ENCODE measurements around the gene SCGB1A1. TPM values are rescaled to one million over a fixed set of nuclear protein-coding genes. Genes with fewer than 3 reads are reported as not detected.
A peak's percentile ranks its signal among the peaks of the same experiment; 100 is the strongest.
"Not testable (repeated sequence)": the region's sequence is repeated elsewhere in the genome, so short reads cannot be mapped to it uniquely, and the experiment has no call there.

The SCGB1A1 gene, protein sequence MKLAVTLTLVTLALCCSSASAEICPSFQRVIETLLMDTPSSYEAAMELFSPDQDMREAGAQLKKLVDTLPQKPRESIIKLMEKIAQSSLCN
- total RNA-seq: 1.5 TPM
- 27.2 TPM for polyA plus RNA-seq
- long read RNA-seq, donor 1: 0 reads
- long read RNA-seq, donor 2: 0 reads
- long read RNA-seq, donor 3: 0 reads
- long read RNA-seq, donor 4: 0 reads
- long read RNA-seq, donor 5, partial matches to known transcripts: 0 of 1 reads
- long read RNA-seq, donor 5, other reads (novel, unspliced or antisense): 0 of 1 reads
- long read RNA-seq, donor 6: 0 reads
- long read RNA-seq, donor 7: 0 reads
- long read RNA-seq, donor 8: 0 reads
- long read RNA-seq, donor 9: 0 reads
- long read RNA-seq, donor 10: 0 reads

DNA sequence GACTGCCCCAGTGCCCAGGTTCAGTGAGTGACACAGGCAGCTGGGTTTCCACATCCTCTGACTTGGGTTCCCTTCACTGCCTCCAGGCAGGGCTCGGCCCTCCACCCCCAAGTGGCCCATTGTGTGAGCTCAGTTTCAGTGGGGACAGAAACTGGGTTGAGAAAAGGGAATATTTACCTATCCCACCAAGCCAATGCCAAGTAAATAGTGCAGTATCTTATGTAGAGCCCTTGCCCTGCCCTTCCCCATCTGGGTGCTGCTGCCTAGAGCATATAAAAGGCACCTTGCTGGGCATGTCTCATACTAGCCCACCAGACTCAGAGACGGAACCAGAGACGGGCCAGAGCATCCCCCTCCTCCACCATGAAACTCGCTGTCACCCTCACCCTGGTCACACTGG lies at the start of gene SCGB1A1:
TSS of gene SCGB1A1 (plus strand) at position 301 of the 400 bp plus-strand sequence. CDS start at position 364, 63 bp downstream.
- H3K9me3 ChIP-seq (ENCODE audit: control insufficient read depth in 2 of 2, insufficient read depth in 1 of 2, low read length in 1 of 2): no peaks in the 10 kb centered on the region
- no peaks in the 10 kb centered on the region for H3K36me3 ChIP-seq (ENCODE audit: control insufficient read depth in 2 of 2, insufficient read depth in 2 of 2, low read length in 1 of 2)
- H3K4me1 ChIP-seq (ENCODE audit: control insufficient read depth in 2 of 2, insufficient read depth in 2 of 2, low read length in 2 of 2): no peaks in the 10 kb centered on the region
- no peak within 1 kb of the TSS for H3K4me3 ChIP-seq (ENCODE audit: low read length in 2 of 2)
- H3K27ac ChIP-seq (ENCODE audit: low read depth in 1 of 2, low read length in 1 of 2): no peak within 1 kb of the TSS
- peaks cover 0 to 3% of the 10 kb centered on the region in 2 donors for H3K27me3 ChIP-seq (ENCODE audit: control insufficient read depth in 2 of 2, insufficient read depth in 1 of 2, low read length in 1 of 2)
- WGBS: 94% methylated on average over 4 of the region's 4 CpGs
- no peak for DNase-seq (ENCODE audit: low read depth in 6 of 9, low spot score in 9 of 9)

DNA sequence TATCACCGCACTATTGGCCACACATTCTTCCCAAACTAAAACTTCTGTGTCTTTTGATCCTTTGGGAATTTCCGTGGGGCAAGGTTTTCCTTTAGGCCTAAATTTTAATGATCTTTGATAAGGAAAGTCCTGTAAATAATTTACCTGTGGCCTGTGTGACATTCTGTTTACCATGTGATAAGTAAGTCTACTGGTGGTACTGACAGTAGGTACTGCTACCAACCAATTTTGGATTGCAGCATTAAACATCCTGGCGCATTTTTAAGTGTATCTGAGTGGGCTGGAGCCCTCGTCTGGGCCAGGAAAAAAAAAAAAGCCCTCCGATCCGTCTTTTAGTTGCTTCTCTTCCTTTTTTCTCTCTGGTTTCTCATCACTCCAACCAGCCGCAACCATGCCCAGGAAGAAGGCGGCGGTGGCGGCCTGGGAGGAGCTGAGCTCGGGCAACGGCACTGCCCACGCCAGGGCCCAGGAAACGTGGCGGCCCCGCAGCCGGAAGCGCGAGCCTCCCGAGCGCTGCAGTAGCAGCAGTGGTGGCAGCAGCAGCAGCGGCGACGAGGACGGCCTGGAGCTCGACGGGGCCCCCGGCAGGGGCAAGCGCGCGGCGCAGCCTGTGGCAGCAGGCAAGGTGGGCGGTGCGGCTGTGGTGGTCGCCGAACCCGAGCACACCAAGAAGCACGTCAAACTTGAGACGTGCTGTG lies 47.9 kb upstream of the SCGB1A1 start:
- Histone ChIP-seq H3K27me3 (ENCODE audit: control insufficient read depth in 2 of 2, insufficient read depth in 1 of 2, low read length in 1 of 2) (no peaks in the 10 kb centered on the region), H3K4me1 (ENCODE audit: control insufficient read depth in 2 of 2, insufficient read depth in 2 of 2, low read length in 2 of 2) (no peaks in the 10 kb centered on the region), H3K9me3 (ENCODE audit: control insufficient read depth in 2 of 2, insufficient read depth in 1 of 2, low read length in 1 of 2) (no peaks in the 10 kb centered on the region), H3K4me3 (ENCODE audit: low read length in 2 of 2) (peak overlapping the region in 1 of 2 donors; percentile 7), H3K27ac (ENCODE audit: low read depth in 1 of 2, low read length in 1 of 2) (peak overlapping the region; percentile 32 to 83), H3K36me3 (ENCODE audit: control insufficient read depth in 2 of 2, insufficient read depth in 2 of 2, low read length in 1 of 2) (no peaks in the 10 kb centered on the region)
- DNase-seq (ENCODE audit: low read depth in 6 of 9, low spot score in 9 of 9): peak in 3 of 9 donors; percentile 21 to 57 (median 31)
- 68% methylated on average over 39 of the region's 39 CpGs for WGBS

DNA sequence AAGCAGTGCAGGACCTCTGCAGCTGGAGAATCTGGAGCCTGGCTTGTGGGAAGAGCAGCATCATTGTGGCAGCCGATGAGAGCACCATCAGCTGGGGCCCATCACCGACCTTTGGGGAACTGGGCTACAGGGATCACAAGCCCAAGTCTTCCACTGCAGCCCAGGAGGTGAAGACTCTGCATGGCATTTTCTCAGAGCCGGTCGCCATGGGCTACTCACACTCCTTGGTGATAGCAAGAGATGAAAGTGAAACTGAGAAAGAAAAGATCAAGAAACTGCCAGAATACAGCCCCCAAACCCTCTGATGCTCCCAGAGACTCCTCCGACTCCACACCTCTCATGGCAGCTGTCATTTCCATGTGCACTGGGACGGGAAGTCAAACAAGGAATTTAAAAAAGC lies 46.0 kb upstream of the SCGB1A1 start:
- H3K36me3 ChIP-seq (ENCODE audit: control insufficient read depth in 2 of 2, insufficient read depth in 2 of 2, low read length in 1 of 2): no peaks in the 10 kb centered on the region
- no peak for DNase-seq (ENCODE audit: low read depth in 6 of 9, low spot score in 9 of 9)
- H3K27ac ChIP-seq (ENCODE audit: low read depth in 1 of 2, low read length in 1 of 2): no peak overlapping the region
- 89% methylated on average over 6 of the region's 6 CpGs for WGBS
- H3K27me3 ChIP-seq (ENCODE audit: control insufficient read depth in 2 of 2, insufficient read depth in 1 of 2, low read length in 1 of 2): no peaks in the 10 kb centered on the region
- H3K4me3 ChIP-seq (ENCODE audit: low read length in 2 of 2): no peak overlapping the region
- H3K4me1 ChIP-seq (ENCODE audit: control insufficient read depth in 2 of 2, insufficient read depth in 2 of 2, low read length in 2 of 2): no peaks in the 10 kb centered on the region
- H3K9me3 ChIP-seq (ENCODE audit: control insufficient read depth in 2 of 2, insufficient read depth in 1 of 2, low read length in 1 of 2): no peaks in the 10 kb centered on the region

DNA sequence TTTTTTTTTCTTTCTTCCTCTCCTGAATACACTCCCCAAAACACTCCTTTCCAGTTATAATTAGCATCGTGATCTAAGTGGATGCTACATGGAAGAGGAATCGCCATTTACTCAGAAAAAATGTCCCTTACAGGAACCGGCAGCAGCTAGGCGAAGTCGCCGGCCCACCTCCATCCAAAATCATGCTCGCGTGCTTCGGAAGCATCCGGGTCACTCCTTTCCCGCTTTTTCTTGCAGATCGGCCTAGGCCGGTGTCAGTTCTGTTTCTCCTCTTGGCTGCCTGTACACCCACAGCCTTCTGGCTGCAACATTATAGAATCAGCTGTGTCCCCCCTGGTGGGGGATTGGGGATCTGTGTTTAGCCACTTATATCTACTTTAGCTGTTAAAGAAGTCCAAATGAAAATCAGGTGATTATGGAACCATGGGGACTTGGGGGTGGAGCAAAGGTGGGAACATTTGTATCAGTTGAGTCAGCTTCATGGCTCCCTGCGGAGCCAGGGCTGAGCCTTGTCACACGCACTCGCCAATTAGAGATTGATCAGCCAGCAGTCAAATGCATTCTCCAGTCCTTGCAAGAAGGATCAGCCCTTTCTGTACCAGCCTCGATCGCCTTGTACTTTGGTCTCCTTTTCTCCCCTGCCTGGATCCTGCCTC lies 45.2 kb upstream of the SCGB1A1 start:
- Histone ChIP-seq H3K36me3 (ENCODE audit: control insufficient read depth in 2 of 2, insufficient read depth in 2 of 2, low read length in 1 of 2) (no peaks in the 10 kb centered on the region), H3K27me3 (ENCODE audit: control insufficient read depth in 2 of 2, insufficient read depth in 1 of 2, low read length in 1 of 2) (no peaks in the 10 kb centered on the region), H3K9me3 (ENCODE audit: control insufficient read depth in 2 of 2, insufficient read depth in 1 of 2, low read length in 1 of 2) (no peaks in the 10 kb centered on the region), H3K4me1 (ENCODE audit: control insufficient read depth in 2 of 2, insufficient read depth in 2 of 2, low read length in 2 of 2) (no peaks in the 10 kb centered on the region), H3K27ac (ENCODE audit: low read depth in 1 of 2, low read length in 1 of 2) (no peak overlapping the region), H3K4me3 (ENCODE audit: low read length in 2 of 2) (no peak overlapping the region)
- no peak for DNase-seq (ENCODE audit: low read depth in 6 of 9, low spot score in 9 of 9)
- WGBS: 97% methylated on average over 18 of the region's 18 CpGs

DNA sequence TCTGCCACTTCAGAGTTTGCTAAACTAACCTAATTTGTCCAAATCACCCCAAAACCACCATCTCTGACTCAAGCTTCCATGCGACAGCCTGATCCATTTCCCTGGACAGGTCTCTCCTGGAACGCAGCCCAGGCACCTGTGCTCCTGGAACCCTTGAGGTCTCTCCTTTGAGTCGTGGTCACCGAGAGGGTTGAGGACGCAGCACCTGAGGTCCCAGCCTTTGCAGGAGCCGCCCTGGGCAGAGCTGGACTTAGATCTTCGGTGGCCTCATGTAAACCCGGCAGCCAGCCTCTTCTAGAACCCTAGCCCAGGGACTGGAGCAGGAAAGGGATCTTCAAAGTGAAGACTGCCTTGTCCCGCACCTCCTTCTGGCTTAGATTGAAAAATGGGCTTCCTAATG lies 44.0 kb upstream of the SCGB1A1 start:
- no peaks in the 10 kb centered on the region for H3K4me1 ChIP-seq (ENCODE audit: control insufficient read depth in 2 of 2, insufficient read depth in 2 of 2, low read length in 2 of 2)
- no peaks in the 10 kb centered on the region for H3K36me3 ChIP-seq (ENCODE audit: control insufficient read depth in 2 of 2, insufficient read depth in 2 of 2, low read length in 1 of 2)
- WGBS: 96% methylated on average over 9 of the region's 9 CpGs
- no peak for DNase-seq (ENCODE audit: low read depth in 6 of 9, low spot score in 9 of 9)
- H3K27ac ChIP-seq (ENCODE audit: low read depth in 1 of 2, low read length in 1 of 2): no peak overlapping the region
- H3K9me3 ChIP-seq (ENCODE audit: control insufficient read depth in 2 of 2, insufficient read depth in 1 of 2, low read length in 1 of 2): no peaks in the 10 kb centered on the region
- H3K4me3 ChIP-seq (ENCODE audit: low read length in 2 of 2): no peak overlapping the region
- no peaks in the 10 kb centered on the region for H3K27me3 ChIP-seq (ENCODE audit: control insufficient read depth in 2 of 2, insufficient read depth in 1 of 2, low read length in 1 of 2)

DNA sequence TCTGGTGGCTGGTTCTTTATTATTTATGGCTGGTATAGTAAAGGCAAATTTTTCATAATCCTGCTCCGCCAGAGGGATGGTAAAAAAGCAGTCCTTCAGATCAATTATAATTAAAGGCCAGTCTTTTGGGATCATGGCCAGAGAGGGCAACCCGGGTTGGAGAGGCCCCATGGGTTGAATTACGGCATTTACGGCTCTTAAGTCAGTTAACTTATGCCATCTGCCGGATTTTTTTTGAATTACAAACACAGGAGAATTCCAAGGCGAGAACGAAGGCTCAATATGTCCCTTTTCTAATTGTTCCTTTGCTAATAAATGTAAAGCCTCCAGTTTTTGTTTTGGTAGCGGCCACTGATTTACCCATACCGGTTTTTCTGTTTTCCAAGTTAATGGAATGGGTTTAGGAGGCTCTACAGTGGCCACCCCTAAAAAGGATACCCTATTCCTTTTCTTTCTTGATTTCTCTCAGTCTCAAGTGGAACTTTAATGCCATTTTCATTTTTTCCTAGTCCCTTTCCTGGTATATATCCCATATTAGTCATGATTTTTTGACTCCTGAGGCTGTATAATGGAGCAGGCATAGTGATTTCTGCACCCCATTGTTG lies 40.3 kb upstream of the SCGB1A1 start:
- not testable (repeated sequence) for H3K36me3 ChIP-seq (ENCODE audit: control insufficient read depth in 2 of 2, insufficient read depth in 2 of 2, low read length in 1 of 2)
- DNase-seq (ENCODE audit: low read depth in 6 of 9, low spot score in 9 of 9): peak in 1 of 9 donors; percentile 61
- 12% methylated on average over 9 of the region's 9 CpGs for WGBS

DNA sequence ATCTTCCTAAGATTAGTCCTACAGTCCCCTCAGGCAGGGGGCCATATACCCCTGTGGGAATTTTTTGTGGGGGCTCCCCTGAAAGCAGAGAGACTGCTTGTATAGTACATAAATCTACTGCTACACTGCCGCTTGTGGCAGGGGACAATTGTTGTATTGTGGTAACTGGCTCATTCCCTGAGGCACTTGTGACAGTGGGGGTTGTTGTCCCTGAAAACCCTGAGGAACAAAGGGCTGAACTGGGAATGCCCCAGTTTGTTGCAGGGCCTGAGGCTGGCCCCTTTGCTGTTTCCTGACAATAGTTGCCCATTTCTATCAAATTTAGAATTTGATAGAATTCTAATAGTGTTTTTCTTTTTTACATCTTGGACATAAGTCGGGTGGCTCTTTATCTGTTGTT lies 39.2 kb upstream of the SCGB1A1 start:
- DNase-seq (ENCODE audit: low read depth in 6 of 9, low spot score in 9 of 9); H3K36me3 ChIP-seq (ENCODE audit: control insufficient read depth in 2 of 2, insufficient read depth in 2 of 2, low read length in 1 of 2); H3K27me3 ChIP-seq (ENCODE audit: control insufficient read depth in 2 of 2, insufficient read depth in 1 of 2, low read length in 1 of 2); H3K4me3 ChIP-seq (ENCODE audit: low read length in 2 of 2); H3K9me3 ChIP-seq (ENCODE audit: control insufficient read depth in 2 of 2, insufficient read depth in 1 of 2, low read length in 1 of 2); H3K27ac ChIP-seq (ENCODE audit: low read depth in 1 of 2, low read length in 1 of 2); H3K4me1 ChIP-seq (ENCODE audit: control insufficient read depth in 2 of 2, insufficient read depth in 2 of 2, low read length in 2 of 2): not testable (repeated sequence)
- 46% methylated on average over 2 of the region's 2 CpGs for WGBS

More for the DNA sequence above, 40.3 kb upstream of the SCGB1A1 start:
- not testable (repeated sequence) for H3K4me3 ChIP-seq (ENCODE audit: low read length in 2 of 2); H3K27ac ChIP-seq (ENCODE audit: low read depth in 1 of 2, low read length in 1 of 2); H3K9me3 ChIP-seq (ENCODE audit: control insufficient read depth in 2 of 2, insufficient read depth in 1 of 2, low read length in 1 of 2); H3K4me1 ChIP-seq (ENCODE audit: control insufficient read depth in 2 of 2, insufficient read depth in 2 of 2, low read length in 2 of 2); H3K27me3 ChIP-seq (ENCODE audit: control insufficient read depth in 2 of 2, insufficient read depth in 1 of 2, low read length in 1 of 2)

DNA sequence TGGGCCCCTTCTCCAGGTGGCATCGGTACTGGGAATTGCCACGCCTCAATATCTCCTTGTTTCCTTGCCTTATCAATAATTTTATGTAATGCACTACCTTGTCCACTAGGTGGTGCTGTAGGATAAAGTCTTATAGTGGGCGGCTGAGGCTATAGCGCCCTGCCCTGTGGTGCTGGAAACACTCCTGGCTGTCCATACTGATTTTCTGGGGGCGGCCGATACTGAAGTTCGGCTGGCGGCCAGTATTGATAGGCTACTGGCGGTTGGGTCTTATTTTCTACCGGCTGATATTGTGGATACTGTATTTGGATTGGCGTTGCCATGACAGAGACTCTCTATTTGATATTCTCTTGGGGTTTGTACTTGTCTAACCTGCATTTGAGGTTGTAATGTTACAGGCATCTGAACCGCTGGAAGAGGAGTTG lies 38.0 kb upstream of the SCGB1A1 start:
- not testable (repeated sequence) for H3K36me3 ChIP-seq (ENCODE audit: control insufficient read depth in 2 of 2, insufficient read depth in 2 of 2, low read length in 1 of 2); H3K27me3 ChIP-seq (ENCODE audit: control insufficient read depth in 2 of 2, insufficient read depth in 1 of 2, low read length in 1 of 2); H3K4me3 ChIP-seq (ENCODE audit: low read length in 2 of 2); H3K9me3 ChIP-seq (ENCODE audit: control insufficient read depth in 2 of 2, insufficient read depth in 1 of 2, low read length in 1 of 2); H3K27ac ChIP-seq (ENCODE audit: low read depth in 1 of 2, low read length in 1 of 2); H3K4me1 ChIP-seq (ENCODE audit: control insufficient read depth in 2 of 2, insufficient read depth in 2 of 2, low read length in 2 of 2)
- WGBS: 15% methylated on average over 12 of the region's 12 CpGs
- peak in 7 of 9 donors; percentile 38 to 76 (median 54) for DNase-seq (ENCODE audit: low read depth in 6 of 9, low spot score in 9 of 9)

DNA sequence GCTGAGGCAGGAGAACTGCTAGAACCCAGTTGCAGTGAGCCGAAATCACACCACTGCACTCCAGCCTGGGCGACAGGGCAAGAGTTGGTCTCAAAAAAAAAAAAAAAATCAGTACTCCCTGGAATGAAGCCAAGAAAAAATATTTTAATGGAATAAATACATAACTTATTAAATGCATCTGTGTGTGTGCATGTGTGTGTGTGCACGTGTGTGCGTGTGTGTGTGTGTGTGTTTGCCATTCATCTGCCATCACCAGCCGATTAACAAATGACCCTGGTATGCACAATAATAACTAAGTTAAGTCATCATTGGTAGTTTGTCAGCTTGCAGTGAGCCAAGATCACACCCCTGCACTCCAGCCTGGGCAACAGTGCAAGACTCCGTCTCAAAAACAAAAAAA lies 35.0 kb upstream of the SCGB1A1 start:
- no peak for DNase-seq (ENCODE audit: low read depth in 6 of 9, low spot score in 9 of 9)

More for the DNA sequence above, 35.0 kb upstream of the SCGB1A1 start:
- H3K27ac ChIP-seq (ENCODE audit: low read depth in 1 of 2, low read length in 1 of 2): no peak overlapping the region
- no peaks in the 10 kb centered on the region for H3K36me3 ChIP-seq (ENCODE audit: control insufficient read depth in 2 of 2, insufficient read depth in 2 of 2, low read length in 1 of 2)
- H3K4me1 ChIP-seq (ENCODE audit: control insufficient read depth in 2 of 2, insufficient read depth in 2 of 2, low read length in 2 of 2): peaks cover 0 to 7% of the 10 kb centered on the region in 2 donors
- H3K27me3 ChIP-seq (ENCODE audit: control insufficient read depth in 2 of 2, insufficient read depth in 1 of 2, low read length in 1 of 2): no peaks in the 10 kb centered on the region
- no peaks in the 10 kb centered on the region for H3K9me3 ChIP-seq (ENCODE audit: control insufficient read depth in 2 of 2, insufficient read depth in 1 of 2, low read length in 1 of 2)
- WGBS: 91% methylated on average over 6 of the region's 6 CpGs
- no peak overlapping the region for H3K4me3 ChIP-seq (ENCODE audit: low read length in 2 of 2)
